ENCODE results near the gene CGNL1. TPM values are rescaled to one million over a fixed set of nuclear protein-coding genes. Genes with fewer than 3 reads are reported as not detected.

The CGNL1 gene
- polyA plus RNA-seq, 2 of the 4 experiments (the other 2 are of a cell fraction), result 1.4 to 1.8 TPM

DNA sequence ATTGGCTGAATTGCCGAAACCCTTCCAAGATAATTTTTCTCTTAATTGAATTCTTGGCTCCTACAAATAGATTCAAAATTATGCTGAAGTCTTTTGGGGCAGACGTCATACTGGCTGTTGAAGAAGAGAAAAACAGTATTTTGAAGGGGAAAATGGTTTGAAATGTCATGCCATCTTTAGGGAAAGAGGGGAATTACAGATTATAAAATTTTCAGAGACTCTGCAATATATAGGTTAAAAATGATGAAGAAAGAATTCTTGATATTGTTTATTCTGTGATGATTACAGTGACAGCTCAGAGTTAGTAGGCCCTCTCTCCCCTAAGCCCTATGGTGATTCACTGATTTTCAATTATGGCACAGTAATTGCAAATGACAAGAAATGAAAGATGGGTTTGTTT is 86.1 kb downstream of the CGNL1 start:
- Histone ChIP-seq H3K9me3 (no peaks in the 10 kb centered on the region), H3K27ac (no peak overlapping the region), H3K4me2 (no peak overlapping the region), H3K4me1 (0 out of 3 replicates have a peak, but pooled peaks cover 4% of the 10 kb centered on the region), H3K4me3 (no peak overlapping the region)
- peak; percentile 42 for TF ChIP-seq CTCF (IDR thresholded peaks at IDR 0.05)
- TF ChIP-seq RAD21 (conservative IDR thresholded peaks at IDR 0.05 in 1 of 2, IDR thresholded peaks at IDR 0.05 in 1 of 2), result peak; percentile 54 to 57
- no peak for TF ChIP-seq MAZ (IDR thresholded peaks at IDR 0.05; ENCODE audit: borderline replicate concordance, low read depth, low read length)
- TF ChIP-seq KDM1A (IDR thresholded peaks at IDR 0.05; ENCODE audit: low read depth), result no peak
- TF ChIP-seq SMC3 (IDR thresholded peaks at IDR 0.05), result peak; percentile 56
- no peak for TF ChIP-seq HMGXB4 (CRISPR knock-in tag; IDR thresholded peaks at IDR 0.05; ENCODE audit: borderline replicate concordance)
- WGBS (ENCODE audit: missing lambda C conversion rate), result 61% methylated on average over 2 of the region's 2 CpGs
- CTCF ChIA-PET, result interaction anchor here (0.8 to 5.0 kb wide), 17 partner anchors 8 to 122 kb away, joined by 3 to 39 read pairs (median 4); no protein-coding TSS in a partner anchor
- peak; percentile 33 to 51; a peak in 3 of 6 replicates for ATAC-seq
- no peak for FAIRE-seq
- DNase-seq (ENCODE audit: low read depth in 1 of 2, low spot score in 1 of 2), result no peak
- POLR2A ChIA-PET, result no interaction called here

GRCh38 chr15:57463360-57463759 is 87.1 kb downstream of the CGNL1 start:
- Histone ChIP-seq H3K4me3 (no peak overlapping the region), H3K4me1 (0 out of 3 replicates have a peak, but pooled peaks cover 4% of the 10 kb centered on the region), H3K4me2 (no peak overlapping the region), H3K9me3 (no peaks in the 10 kb centered on the region), H3K27ac (no peak overlapping the region)
- CTCF ChIA-PET, result interaction anchor here (0.6 to 5.0 kb wide), 9 partner anchors 12 to 964 kb away, joined by 3 to 39 read pairs (median 4); no protein-coding TSS in a partner anchor
- no peak for FAIRE-seq
- no peak for ATAC-seq
- no peak for TF ChIP-seq MYC (IDR thresholded peaks at IDR 0.05; ENCODE audit: borderline replicate concordance, low read length)
- no peak for TF ChIP-seq HOXA7 (CRISPR knock-in tag; IDR thresholded peaks at IDR 0.05)
- TF ChIP-seq FOSB (CRISPR knock-in tag; IDR thresholded peaks at IDR 0.05), result no peak
- POLR2A ChIA-PET, result no interaction called here
- no peak for DNase-seq (ENCODE audit: low read depth in 1 of 2, low spot score in 1 of 2)
- WGBS (ENCODE audit: missing lambda C conversion rate), result 87% methylated on average over 7 of the region's 7 CpGs

DNA sequence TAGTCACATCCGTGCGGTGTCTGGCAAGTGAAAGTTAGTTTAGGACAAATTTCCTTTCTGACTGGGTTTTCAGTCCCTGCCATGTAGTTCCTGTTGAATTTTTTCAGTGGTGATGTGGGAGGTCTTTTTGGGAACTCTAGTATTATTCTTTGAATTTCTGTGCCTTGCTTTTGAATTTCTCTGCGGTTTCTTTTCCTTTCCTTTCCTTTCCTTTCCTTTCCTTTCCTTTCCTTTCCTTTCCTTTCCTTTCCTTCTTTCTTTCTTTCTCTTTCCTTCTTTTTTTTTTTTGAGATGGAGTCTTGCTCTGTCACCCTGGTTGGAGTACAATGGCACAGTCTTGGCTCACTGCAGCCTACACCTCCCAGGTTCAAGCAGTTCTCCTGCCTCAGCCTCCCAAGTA is 88.2 kb downstream of the CGNL1 start:
- no peak for DNase-seq (ENCODE audit: low read depth in 1 of 2, low spot score in 1 of 2)
- ATAC-seq, result no peak
- no peak overlapping the region for H3K4me3 ChIP-seq
- H3K4me1 ChIP-seq, result 0 out of 3 replicates have a peak, but pooled peaks cover 4% of the 10 kb centered on the region
- ChIA-PET CTCF (interaction anchor here (0.8 to 5.0 kb wide), 5 partner anchors 9 to 78 kb away, joined by 3 to 22 read pairs (median 4); no protein-coding TSS in a partner anchor), POLR2A (no interaction called here)
- no peak overlapping the region for H3K4me2 ChIP-seq
- FAIRE-seq, result no peak
- no peaks in the 10 kb centered on the region for H3K9me3 ChIP-seq
- TF ChIP-seq ELK1 (IDR thresholded peaks at IDR 0.05; ENCODE audit: low read depth, low read length) (no peak), POLR2AphosphoS2 (conservative IDR thresholded peaks at IDR 0.05; ENCODE audit: low read length) (no peak), CHD2 (IDR thresholded peaks at IDR 0.05; ENCODE audit: low read length, partially characterized antibody) (no peak), SREBF2 (IDR thresholded peaks at IDR 0.05) (no peak), MYC (IDR thresholded peaks at IDR 0.05; ENCODE audit: borderline replicate concordance, low read length) (no peak), ZC3H11A (IDR thresholded peaks at IDR 0.05) (no peak), RFX5 (IDR thresholded peaks at IDR 0.05) (no peak)
- H3K27ac ChIP-seq, result no peak overlapping the region
- WGBS (ENCODE audit: missing lambda C conversion rate), result 92% methylated on average over 3 of the region's 3 CpGs
